GM12865 (cell line): ENCODE data around the gene ITGA7.
A peak's percentile ranks its signal among the peaks of the same experiment; 100 is the strongest.

Source experiments
- DNase-seq: peaks from one replicate; pipeline ENCODE4 v3.0.0; 2010; ENCODE audit warnings: low read depth
- H3K4me3 ChIP-seq: 2 replicates; pipeline ENCODE4 v1.5.1; 2011; ENCODE audit warnings: mild to moderate bottlenecking, low read depth, low read length, control low read depth
- CTCF ChIP-seq: IDR thresholded peaks from 2 replicates; pipeline ENCODE4 v1.5.1; 2011; ENCODE audit warnings: low read length, control low read depth, low read depth, inconsistent platforms; ENCODE audit not compliant: insufficient read depth; ENCODE audit errors: missing control alignments

Gene ITGA7

GRCh38 chr12:55727643-55728185 lies 20.0 kb upstream of the ITGA7 start:
- no peak for TF ChIP-seq CTCF
- peak overlapping the region; percentile 77 for H3K4me3 ChIP-seq
- DNase-seq: no peak

- TF ChIP-seq CTCF: no peak
- DNase-seq: no peak
- H3K4me3 ChIP-seq: no peak overlapping the region
Observed at GRCh38 chr12:55726971-55727370, 19.3 kb upstream of the ITGA7 start.

- H3K4me3 ChIP-seq: no peak overlapping the region
- no peak for TF ChIP-seq CTCF
- DNase-seq: no peak
Observed at GRCh38 chr12:55725556-55725955, 17.9 kb upstream of the ITGA7 start.

GRCh38 chr12:55724940-55725309 lies 17.2 kb upstream of the ITGA7 start:
- DNase-seq: no peak
- TF ChIP-seq CTCF: no peak
- no peak overlapping the region for H3K4me3 ChIP-seq

DNA sequence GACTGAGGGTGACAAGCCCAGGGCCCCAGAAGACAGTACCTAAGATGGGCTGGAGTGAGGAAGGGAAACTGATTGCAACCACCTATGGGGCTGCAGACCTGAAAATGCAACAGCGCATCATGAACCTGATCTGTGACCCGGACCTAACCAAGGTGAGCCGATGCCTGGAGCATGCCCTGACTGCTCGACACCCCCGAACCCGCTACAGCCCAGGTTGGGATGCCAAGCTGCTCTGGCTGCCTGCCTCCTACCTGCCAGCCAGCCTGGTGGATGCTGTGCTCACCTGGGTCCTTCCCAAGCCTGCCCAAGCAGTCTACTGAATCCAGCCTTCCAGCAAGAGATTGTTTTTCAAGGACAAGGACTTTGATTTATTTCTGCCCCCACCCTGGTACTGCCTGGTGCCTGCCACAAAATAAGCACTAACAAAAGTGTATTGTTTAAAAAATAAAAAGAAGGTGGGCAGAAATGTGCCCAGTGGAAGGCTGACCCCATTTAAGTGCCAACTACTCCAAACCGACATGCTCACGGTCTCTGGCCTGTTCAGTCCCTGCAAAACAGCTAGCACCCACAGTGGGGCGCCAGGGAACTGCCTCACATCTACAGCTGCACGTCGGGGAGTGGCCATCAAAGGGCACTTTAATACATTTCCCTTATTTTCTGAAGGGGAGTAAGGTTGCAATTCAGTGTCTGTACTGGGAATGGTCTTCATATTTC lies 16.7 kb upstream of the ITGA7 start:
- H3K4me3 ChIP-seq: no peak overlapping the region
- peak; percentile 70 for TF ChIP-seq CTCF
- DNase-seq: peak; percentile 77

- DNase-seq: no peak
- H3K4me3 ChIP-seq: no peak overlapping the region
- no peak for TF ChIP-seq CTCF
Observed at GRCh38 chr12:55723516-55724225, 16.0 kb upstream of the ITGA7 start.
